Thyroid gland (tissue), 4 donors: Measurements from ENCODE around the gene OR5A1.
"Not testable (repeated sequence)": the region's sequence is repeated elsewhere in the genome, so short reads cannot be mapped to it uniquely, and the experiment has no call there.

Experiments used
- CTCF ChIP-seq, 6 experiments: fragments of 200-600 bp in 3 of 6; fragments of 450-650 bp in 3 of 6; sonication (generic) in 3 of 6; IDR thresholded peaks; one replicate each; pipeline ENCODE4 v1.5.1; 2016 to 2019; ENCODE audit warnings: antibody characterized with exemption in 6 of 6, mild to moderate bottlenecking in 2 of 6, inconsistent platforms in 1 of 6, moderate library complexity in 1 of 6
- POLR2A ChIP-seq, 2 donors: fragments of 450-650 bp; IDR thresholded peaks; one replicate each; pipeline ENCODE4 v1.6.1; 2017; ENCODE audit warnings: antibody characterized with exemption in 2 of 2, mild to moderate bottlenecking in 2 of 2, moderate library complexity in 1 of 2

GRCh38 chr11:59445624-59446023 is 9.4 kb downstream of the OR5A1 start:
- not testable (repeated sequence) for TF ChIP-seq CTCF, POLR2A (IDR thresholded peaks at IDR 0.05)
